ENCODE data around the gene CNFN. TPM values are rescaled to one million over a fixed set of nuclear protein-coding genes. Genes with fewer than 3 reads are reported as not detected.

The CNFN gene
- total RNA-seq = 0.76 TPM

GRCh38 chr19:42389899-42390298, at the start of gene CNFN:
TSS of gene CNFN (minus strand) at chr19:42390297. CDS start at chr19:42389037, 1,260 bp downstream.
- no peak for DNase-seq (ENCODE audit: low spot score)
- ATAC-seq = no peak
- intact Hi-C loops (cut with DNase I) = no loop called here

- peak; percentile 50 for ATAC-seq
- DNase-seq (ENCODE audit: low spot score) = no peak
Observed at GRCh38 chr19:42436006-42436405, 45.9 kb upstream of the CNFN start.

GRCh38 chr19:42435316-42435715, 45.2 kb upstream of the CNFN start:
- intact Hi-C loops (cut with DNase I) = no loop called here
- ATAC-seq (no peak), DNase-seq (ENCODE audit: low spot score) (no peak)

More at GRCh38 chr19:42436006-42436405, 45.9 kb upstream of the CNFN start:
- intact Hi-C loops (cut with DNase I) = no loop called here

- intact Hi-C loops (cut with DNase I) = no loop called here
- DNase-seq (ENCODE audit: low spot score) = peak; percentile 92
Observed at GRCh38 chr19:42433503-42434260, 43.6 kb upstream of the CNFN start.

GRCh38 chr19:42431486-42431885, 41.4 kb upstream of the CNFN start:
- ATAC-seq = no peak
- no peak for DNase-seq (ENCODE audit: low spot score)
- intact Hi-C loops (cut with DNase I) = no loop called here

More at GRCh38 chr19:42433503-42434260, 43.6 kb upstream of the CNFN start:
- peak; percentile 94 for ATAC-seq

- ATAC-seq (no peak), DNase-seq (ENCODE audit: low spot score) (no peak)
- intact Hi-C loops (cut with DNase I) = no loop called here
Observed at GRCh38 chr19:42428676-42429075, 38.6 kb upstream of the CNFN start.

GRCh38 chr19:42427313-42427712, 37.2 kb upstream of the CNFN start, which contains the start of gene LIPE:
TSS of gene LIPE (minus strand) at chr19:42427388. CDS start at chr19:42427149, 239 bp downstream.
- DNase-seq (ENCODE audit: low spot score) = no peak
- intact Hi-C loops (cut with DNase I) = no loop called here
- no peak for ATAC-seq

GRCh38 chr19:42426643-42427042, 36.5 kb upstream of the CNFN start:
- no peak for ATAC-seq
- intact Hi-C loops (cut with DNase I) = no loop called here
- no peak for DNase-seq (ENCODE audit: low spot score)

GRCh38 chr19:42424712-42425131, 34.6 kb upstream of the CNFN start:
- no peak for ATAC-seq
- no peak for DNase-seq (ENCODE audit: low spot score)
- intact Hi-C loops (cut with DNase I) = no loop called here

GRCh38 chr19:42424345-42424707, 34.2 kb upstream of the CNFN start:
- ATAC-seq (no peak), DNase-seq (ENCODE audit: low spot score) (no peak)
- intact Hi-C loops (cut with DNase I) = no loop called here

- peak; percentile 96 for ATAC-seq
- intact Hi-C loops (cut with DNase I) = no loop called here
- DNase-seq (ENCODE audit: low spot score) = peak; percentile 93
Observed at GRCh38 chr19:42423462-42424344, 33.6 kb upstream of the CNFN start.

- peak; percentile 70 for DNase-seq (ENCODE audit: low spot score)
- intact Hi-C loops (cut with DNase I) = no loop called here
- ATAC-seq = peak; percentile 46
Observed at GRCh38 chr19:42422901-42423461, 32.9 kb upstream of the CNFN start.

GRCh38 chr19:42422092-42422900, 32.2 kb upstream of the CNFN start:
- intact Hi-C loops (cut with DNase I) = no loop called here
- ATAC-seq (no peak), DNase-seq (ENCODE audit: low spot score) (no peak)

GRCh38 chr19:42421591-42422031, 31.5 kb upstream of the CNFN start:
- DNase-seq (ENCODE audit: low spot score) = no peak
- intact Hi-C loops (cut with DNase I) = no loop called here
- ATAC-seq = no peak

- intact Hi-C loops (cut with DNase I) = no loop called here
- ATAC-seq (no peak), DNase-seq (ENCODE audit: low spot score) (no peak)
Observed at GRCh38 chr19:42421101-42421500, 31.0 kb upstream of the CNFN start.

- DNase-seq (ENCODE audit: low spot score) (no peak), ATAC-seq (no peak)
- intact Hi-C loops (cut with DNase I) = no loop called here
Observed at GRCh38 chr19:42420055-42420544, 30.0 kb upstream of the CNFN start.

- intact Hi-C loops (cut with DNase I) = no loop called here
- ATAC-seq (no peak), DNase-seq (ENCODE audit: low spot score) (no peak)
Observed at GRCh38 chr19:42419309-42419708, 29.2 kb upstream of the CNFN start.

GRCh38 chr19:42412661-42413076, 22.6 kb upstream of the CNFN start:
- no peak for DNase-seq (ENCODE audit: low spot score)
- intact Hi-C loops (cut with DNase I) = no loop called here
- peak; percentile 43 for ATAC-seq

GRCh38 chr19:42412227-42412626, 22.1 kb upstream of the CNFN start:
- intact Hi-C loops (cut with DNase I) = no loop called here
- ATAC-seq = peak; percentile 69

More at GRCh38 chr19:42412227-42412626, 22.1 kb upstream of the CNFN start:
- DNase-seq (ENCODE audit: low spot score) = no peak
